Ovary (tissue), 9 donors: ENCODE data around the gene SLC39A1. TPM values are rescaled to one million over a fixed set of nuclear protein-coding genes. Genes with fewer than 3 reads are reported as not detected.
A peak's percentile ranks its signal among the peaks of the same experiment; 100 is the strongest.

Experiments used
- DNase-seq, 5 donors: peaks; one replicate each; pipeline ENCODE4 v3.0.0-alpha.2; 2019 to 2020
- H3K27ac ChIP-seq, 2 donors: fragments of 200-600 bp; one replicate each; pipeline versions ENCODE4 v1.5.1 to v1.8.0; 2019 to 2022
- H3K27me3 ChIP-seq: fragments of 200-600 bp; one replicate; pipeline ENCODE4 v1.8.0; 2022
- H3K36me3 ChIP-seq: fragments of 200-600 bp; sonication (generic); one replicate; pipeline ENCODE4 v1.5.1; 2019
- H3K4me1 ChIP-seq: one replicate; pipeline ENCODE4 v1.8.1; 2013; ENCODE audit warnings: mild to moderate bottlenecking, moderate library complexity; ENCODE audit not compliant: insufficient read depth
- H3K4me3 ChIP-seq: fragments of 200-600 bp; sonication (generic); one replicate; pipeline ENCODE4 v1.5.1; 2017
- H3K9me3 ChIP-seq, 2 donors: fragments of 200-600 bp in 1 of 2; sonication (generic) in 1 of 2; one replicate each; pipeline versions ENCODE4 v1.5.1 to v1.8.1; 2013 to 2019; ENCODE audit warnings: mild to moderate bottlenecking in 1 of 2, moderate library complexity in 1 of 2
- CTCF ChIP-seq, 3 donors: fragments of 450-650 bp in 2 of 3; fragments of 200-600 bp in 1 of 3; IDR thresholded peaks; one replicate each; pipeline versions ENCODE4 v1.5.1 to v1.8.0; 2016 to 2022; ENCODE audit warnings: antibody characterized with exemption in 3 of 3, mild to moderate bottlenecking in 1 of 3
- EP300 ChIP-seq: sonication (generic); formaldehyde crosslinking; IDR thresholded peaks from one replicate; pipeline ENCODE4 v1.6.1; 2017; ENCODE audit warnings: antibody characterized with exemption
- POLR2A ChIP-seq: fragments of 450-650 bp; IDR thresholded peaks from one replicate; pipeline ENCODE4 v1.6.1; 2017; ENCODE audit warnings: antibody characterized with exemption, mild to moderate bottlenecking, moderate library complexity
- WGBS, 3 donors: extraction: QIAGEN DNeasy Blood & Tissue Kit in 1 of 3; methylation state at CpG; one replicate each; pipeline versions ENCODE4 v1.1.5 to v1.1.7; 2013 to 2017; 5-methylcytosine and 5-hydroxymethylcytosine counted together
- intact Hi-C, 4 donors: fragments of 100-400 bp; cut with DNase I; formaldehyde crosslinking; loops; one replicate each; pipeline versions ENCODE4 v1.11.0 to v1.15.1; 2022 to 2023
- polyA plus RNA-seq, 2 donors: library from polyadenylated mRNA; stranded (reverse); fragments of 200-250 nt in 1 of 2; fragments of 350-450 nt in 1 of 2; fragmentation: Illumina TruSeq in 1 of 2; extraction: RNeasy Lipid Tissue Mini Kit (QIAGEN cat#74804) in 1 of 2; gene quantifications; one replicate each; pipeline ENCODE4 v1.2.3, GENCODE V29; 2013 to 2014
- total RNA-seq, 7 donors: library from RNA; depleted of rRNA in 2 of 7; stranded (reverse); fragments of >200 nt in 2 of 7; fragmentation: NEBNext Ultra II Directional in 3 of 7; extraction: Animal tissue kit (Norgen Biotek cat#: 25700) in 3 of 7; gene quantifications; one replicate each; pipeline versions ENCODE4 v1.1.0 to v1.2.4, GENCODE V29; 2016 to 2023
- donor health status: DM: no; HTN: no; CAD: no; lungs with moderate emphysema.
- donor health status: DM: no; HTN: no; CAD: no.
- donor health status: Bipolar disorder and iron deficiency.
- donor health status: DM: yes; HTN: yes; CAD: no.
- donor health status: DM: no; HTN: no; CAD: no.
- donor health status: DM: yes; HTN: yes; CAD: no.

The SLC39A1 gene
- total and polyA plus RNA-seq, 9 donors = 59.3 to 121 (median 74.3) TPM

GRCh38 chr1:153957744-153958110 lies 5.6 kb downstream of the SLC39A1 start:
- Histone ChIP-seq H3K4me1 (peaks cover 31% of the 10 kb centered on the region), H3K9me3 (no peaks in the 10 kb centered on the region), H3K27me3 (no peaks in the 10 kb centered on the region), H3K36me3 (no peaks in the 10 kb centered on the region), H3K4me3 (peak overlapping the region; percentile 72), H3K27ac (peak overlapping the region in 1 of 2 donors; percentile 71)
- DNase-seq = no peak
- 0% methylated on average over 13 of the region's 13 CpGs for WGBS, 3 donors
- intact Hi-C loops = loop anchor here in 1 of 4 donors (10.0 kb wide), 1 partner anchor 163 kb away; no protein-coding TSS in a partner anchor
- TF ChIP-seq EP300 = no peak

- TF ChIP-seq POLR2A = no peak
- TF ChIP-seq EP300 = no peak
- TF ChIP-seq CTCF (IDR thresholded peaks at IDR 0.05) = no peak
- H3K4me1 ChIP-seq = peaks cover 25% of the 10 kb centered on the region
- no peak overlapping the region for H3K27ac ChIP-seq
- H3K36me3 ChIP-seq = no peaks in the 10 kb centered on the region
- intact Hi-C loops = loop anchor here in 1 of 4 donors (10.0 kb wide), 1 partner anchor 162 kb away; no protein-coding TSS in a partner anchor
- no peaks in the 10 kb centered on the region for H3K9me3 ChIP-seq
- peak overlapping the region; percentile 72 for H3K4me3 ChIP-seq
- H3K27me3 ChIP-seq = no peaks in the 10 kb centered on the region
- no peak for DNase-seq
- WGBS, 3 donors = 17 to 35% (median 27%) methylated on average over 6 of the region's 6 CpGs
Observed at GRCh38 chr1:153956997-153957715, 6.2 kb downstream of the SLC39A1 start.

- peaks cover 19% of the 10 kb centered on the region for H3K4me1 ChIP-seq
- intact Hi-C loops = loop anchor here in 1 of 4 donors (10.0 kb wide), 1 partner anchor 160 kb away; no protein-coding TSS in a partner anchor
Observed at GRCh38 chr1:153954826-153955225, 8.5 kb downstream of the SLC39A1 start.

GRCh38 chr1:153953859-153954365 lies 9.4 kb downstream of the SLC39A1 start:
- Histone ChIP-seq H3K27me3 (no peaks in the 10 kb centered on the region), H3K27ac (no peak overlapping the region), H3K9me3 (no peaks in the 10 kb centered on the region), H3K4me1 (peaks cover 12% of the 10 kb centered on the region), H3K4me3 (no peak overlapping the region), H3K36me3 (no peaks in the 10 kb centered on the region)
- intact Hi-C loops = loop anchor here in 1 of 4 donors (10.0 kb wide), 1 partner anchor 159 kb away; no protein-coding TSS in a partner anchor
- TF ChIP-seq EP300 (no peak), CTCF (IDR thresholded peaks at IDR 0.05) (no peak), POLR2A (no peak)
- 70 to 76% (median 74%) methylated on average over 4 of the region's 4 CpGs for WGBS, 3 donors
- no peak for DNase-seq

More at GRCh38 chr1:153954826-153955225, 8.5 kb downstream of the SLC39A1 start:
- WGBS, 3 donors = 89 to 91% (median 91%) methylated on average over 10 of the region's 10 CpGs
- no peak overlapping the region for H3K4me3 ChIP-seq
- H3K27me3 ChIP-seq = no peaks in the 10 kb centered on the region
- no peaks in the 10 kb centered on the region for H3K9me3 ChIP-seq
- no peak overlapping the region for H3K27ac ChIP-seq
- no peak for DNase-seq
- TF ChIP-seq CTCF (IDR thresholded peaks at IDR 0.05) = no peak
- no peak for TF ChIP-seq POLR2A
- no peak for TF ChIP-seq EP300
- no peaks in the 10 kb centered on the region for H3K36me3 ChIP-seq

GRCh38 chr1:153951801-153952200 lies 11.5 kb downstream of the SLC39A1 start:
- no peak for DNase-seq
- intact Hi-C loops = loop anchor here in 1 of 4 donors (10.0 kb wide), 1 partner anchor 157 kb away; no protein-coding TSS in a partner anchor
- no peak for TF ChIP-seq CTCF (IDR thresholded peaks at IDR 0.05)
- TF ChIP-seq EP300 = no peak
- no peak for TF ChIP-seq POLR2A
- Histone ChIP-seq H3K4me1 (peaks cover 8% of the 10 kb centered on the region), H3K27ac (no peak overlapping the region), H3K27me3 (no peaks in the 10 kb centered on the region), H3K36me3 (no peaks in the 10 kb centered on the region), H3K9me3 (no peaks in the 10 kb centered on the region), H3K4me3 (no peak overlapping the region)
- WGBS, 3 donors = 86 to 92% (median 87%) methylated on average over 2 of the region's 2 CpGs
